ENCODE measurements around the gene LCK. TPM values are rescaled to one million over a fixed set of nuclear protein-coding genes. Genes with fewer than 3 reads are reported as not detected.

Gene LCK
- total RNA-seq, 2 donors from 2014 or later: 1.8 to 4.4 TPM

- Histone ChIP-seq H3K4me1 (ENCODE audit: control insufficient read depth, insufficient read depth, low read length) (no peaks in the 10 kb centered on the region), H3K9ac (ENCODE audit: extremely low read depth, low read length, poor library complexity, severe bottlenecking) (no peak overlapping the region), H3K4me3 (ENCODE audit: low read length) (no peak overlapping the region), H3K36me3 (ENCODE audit: control insufficient read depth, insufficient read depth, low read length) (peaks cover 43% of the 10 kb centered on the region), H3K27ac (ENCODE audit: low read depth, low read length) (no peak overlapping the region), H3K27me3 (ENCODE audit: control insufficient read depth, insufficient read depth, low read length, poor library complexity, severe bottlenecking) (no peaks in the 10 kb centered on the region), H3K9me3 (ENCODE audit: control insufficient read depth, low read length) (no peaks in the 10 kb centered on the region)
- TF ChIP-seq CTCF (conservative IDR thresholded peaks at IDR 0.05): peak; percentile 87
- H3K36me3 Mint-ChIP-seq (ENCODE audit: low read depth): peaks cover 33% of the 10 kb centered on the region
- WGBS, 2 experiments (ENCODE audit: insufficient coverage in 1 of 2, insufficient read length in 1 of 2): 87 to 96% methylated on average over 5 to 10 of the region's 10 CpGs
- H3K9me3 Mint-ChIP-seq: no peaks in the 10 kb centered on the region
- no peaks in the 10 kb centered on the region for H3K27me3 Mint-ChIP-seq (ENCODE audit: insufficient read depth)
- no peaks in the 10 kb centered on the region for H3K4me1 Mint-ChIP-seq
- H3K27ac Mint-ChIP-seq: no peak overlapping the region
- DNase-seq: peak; percentile 90
- H3K4me3 Mint-ChIP-seq: no peak overlapping the region
Observed at GRCh38 chr1:32215629-32216480, 35.2 kb upstream of the LCK start.

- Histone ChIP-seq H3K36me3 (ENCODE audit: control insufficient read depth, insufficient read depth, low read length) (peaks cover 43% of the 10 kb centered on the region), H3K27ac (ENCODE audit: low read depth, low read length) (no peak overlapping the region), H3K9ac (ENCODE audit: extremely low read depth, low read length, poor library complexity, severe bottlenecking) (no peak overlapping the region), H3K27me3 (ENCODE audit: control insufficient read depth, insufficient read depth, low read length, poor library complexity, severe bottlenecking) (no peaks in the 10 kb centered on the region), H3K4me3 (ENCODE audit: low read length) (no peak overlapping the region), H3K9me3 (ENCODE audit: control insufficient read depth, low read length) (no peaks in the 10 kb centered on the region), H3K4me1 (ENCODE audit: control insufficient read depth, insufficient read depth, low read length) (no peaks in the 10 kb centered on the region)
- H3K27ac Mint-ChIP-seq: no peak overlapping the region
- no peaks in the 10 kb centered on the region for H3K27me3 Mint-ChIP-seq (ENCODE audit: insufficient read depth)
- peaks cover 33% of the 10 kb centered on the region for H3K36me3 Mint-ChIP-seq (ENCODE audit: low read depth)
- TF ChIP-seq CTCF (conservative IDR thresholded peaks at IDR 0.05): no peak
- no peak overlapping the region for H3K4me3 Mint-ChIP-seq
- 94 to 96% methylated on average over 2 to 5 of the region's 5 CpGs for WGBS, 2 experiments (ENCODE audit: insufficient coverage in 1 of 2, insufficient read length in 1 of 2)
- H3K9me3 Mint-ChIP-seq: no peaks in the 10 kb centered on the region
- H3K4me1 Mint-ChIP-seq: peaks cover 4% of the 10 kb centered on the region
- DNase-seq: no peak
Observed at GRCh38 chr1:32216566-32216965, 34.5 kb upstream of the LCK start.

GRCh38 chr1:32219022-32219421 lies 32.0 kb upstream of the LCK start:
- no peak for TF ChIP-seq CTCF (conservative IDR thresholded peaks at IDR 0.05)
- no peak for DNase-seq
- no peaks in the 10 kb centered on the region for H3K4me1 ChIP-seq (ENCODE audit: control insufficient read depth, insufficient read depth, low read length)
- Mint-ChIP-seq H3K36me3 (ENCODE audit: low read depth) (peaks cover 40% of the 10 kb centered on the region), H3K27ac (no peak overlapping the region), H3K4me3 (no peak overlapping the region), H3K27me3 (ENCODE audit: insufficient read depth) (no peaks in the 10 kb centered on the region), H3K9me3 (no peaks in the 10 kb centered on the region), H3K4me1 (peaks cover 9% of the 10 kb centered on the region)
- no peak overlapping the region for H3K9ac ChIP-seq (ENCODE audit: extremely low read depth, low read length, poor library complexity, severe bottlenecking)
- no peaks in the 10 kb centered on the region for H3K9me3 ChIP-seq (ENCODE audit: control insufficient read depth, low read length)
- H3K27ac ChIP-seq (ENCODE audit: low read depth, low read length): no peak overlapping the region
- WGBS, 2 experiments (ENCODE audit: insufficient coverage in 1 of 2, insufficient read length in 1 of 2): 90 to 100% methylated on average over 1 to 7 of the region's 7 CpGs
- no peak overlapping the region for H3K4me3 ChIP-seq (ENCODE audit: low read length)
- H3K36me3 ChIP-seq (ENCODE audit: control insufficient read depth, insufficient read depth, low read length): peaks cover 49% of the 10 kb centered on the region
- no peaks in the 10 kb centered on the region for H3K27me3 ChIP-seq (ENCODE audit: control insufficient read depth, insufficient read depth, low read length, poor library complexity, severe bottlenecking)

Data from endodermal cell (in vitro differentiated cells).